ENCODE data around the gene CYP4A22. TPM values are rescaled to one million over a fixed set of nuclear protein-coding genes. Genes with fewer than 3 reads are reported as not detected.

The CYP4A22 gene
- polyA plus RNA-seq, 1 of the 3 experiments (the other 2 are of a cell fraction): not detected

DNA sequence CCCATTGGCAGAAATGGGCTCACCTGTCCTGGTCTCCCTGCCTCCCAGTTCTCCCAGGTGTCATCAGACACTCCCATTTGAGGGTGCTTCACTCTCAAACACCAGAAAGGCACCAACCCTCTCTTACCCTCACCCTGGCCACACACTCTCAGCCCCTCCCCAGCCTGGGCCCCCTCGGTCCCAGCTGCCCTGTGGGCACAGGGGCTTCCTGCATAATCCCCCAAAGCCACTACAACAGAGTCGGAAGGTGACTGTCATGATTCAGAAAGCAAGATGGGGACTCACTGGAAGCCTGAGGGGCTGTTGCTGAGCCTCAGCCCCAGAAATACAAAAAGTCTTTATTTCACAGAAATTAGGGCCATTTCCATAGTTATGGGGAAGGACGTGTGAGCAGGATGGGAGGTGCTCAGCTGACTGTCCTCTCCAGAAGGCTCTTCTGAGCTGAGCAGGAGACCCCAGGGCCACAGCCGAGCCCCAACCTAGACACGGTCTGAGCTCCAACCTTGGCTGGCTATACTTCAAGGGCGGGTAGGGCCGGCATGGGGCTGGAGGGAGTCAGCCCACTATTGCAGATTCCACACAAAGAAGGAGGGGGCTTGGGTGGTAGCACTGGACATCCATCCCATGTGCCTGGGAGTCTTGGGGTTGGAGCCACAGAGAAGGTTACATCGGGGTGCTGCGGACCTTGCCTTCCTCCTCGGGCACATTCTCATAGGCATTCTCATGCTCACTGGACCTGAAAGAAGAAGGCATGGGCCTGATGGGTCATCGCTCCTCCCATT lies 46.3 kb downstream of the CYP4A22 start:
- Histone ChIP-seq H3K4me1 (ENCODE audit: control insufficient read depth in 1 of 2, insufficient read depth in 2 of 2, low read depth in 1 of 2, low read length in 1 of 2) (peaks cover 4 to 14% of the 10 kb centered on the region in 2 experiments; a peak in 1 of 4 replicates), H3K9ac (no peak overlapping the region), H3K9me3 (no peaks in the 10 kb centered on the region), H4K20me1 (ENCODE audit: insufficient read depth) (no peaks in the 10 kb centered on the region), H3K79me2 (ENCODE audit: insufficient read depth) (no peaks in the 10 kb centered on the region), H3K4me3 (ENCODE audit: low read depth in 2 of 2, low read length in 1 of 2) (no peak overlapping the region), H3F3A (replicated peaks; ENCODE audit: insufficient read depth) (peaks cover 4% of the 10 kb centered on the region), H3K36me3 (replicated peaks in 1 of 2; ENCODE audit: control insufficient read depth in 1 of 2, insufficient read depth in 2 of 2, low read length in 1 of 2) (no peaks in the 10 kb centered on the region), H3K27ac (ENCODE audit: low read depth in 2 of 2, low read length in 1 of 2) (no peak overlapping the region), H3K27me3 (ENCODE audit: insufficient read depth) (no peaks in the 10 kb centered on the region), H3K9me2 (no peaks in the 10 kb centered on the region), H3K4me2 (no peak overlapping the region), H2AFZ (ENCODE audit: low read depth) (no peak overlapping the region)
- WGBS (ENCODE audit: low lambda C conversion rate): 52% methylated on average over 6 of the region's 11 CpGs
- ChIA-PET CTCF (interaction anchor here (0.6 to 8.1 kb wide), 7 partner anchors 8 to 249 kb away, joined by 3 to 143 read pairs (median 6); partner anchors contain the start of gene PDZK1IP1), POLR2A (interaction anchor here (0.6 kb wide), 1 partner anchor 10 kb away, joined by 3 read pairs; no protein-coding TSS in a partner anchor)
- TF ChIP-seq FOXJ3 (CRISPR knock-in tag; IDR thresholded peaks at IDR 0.05): no peak
- TF ChIP-seq, protein P1, sequence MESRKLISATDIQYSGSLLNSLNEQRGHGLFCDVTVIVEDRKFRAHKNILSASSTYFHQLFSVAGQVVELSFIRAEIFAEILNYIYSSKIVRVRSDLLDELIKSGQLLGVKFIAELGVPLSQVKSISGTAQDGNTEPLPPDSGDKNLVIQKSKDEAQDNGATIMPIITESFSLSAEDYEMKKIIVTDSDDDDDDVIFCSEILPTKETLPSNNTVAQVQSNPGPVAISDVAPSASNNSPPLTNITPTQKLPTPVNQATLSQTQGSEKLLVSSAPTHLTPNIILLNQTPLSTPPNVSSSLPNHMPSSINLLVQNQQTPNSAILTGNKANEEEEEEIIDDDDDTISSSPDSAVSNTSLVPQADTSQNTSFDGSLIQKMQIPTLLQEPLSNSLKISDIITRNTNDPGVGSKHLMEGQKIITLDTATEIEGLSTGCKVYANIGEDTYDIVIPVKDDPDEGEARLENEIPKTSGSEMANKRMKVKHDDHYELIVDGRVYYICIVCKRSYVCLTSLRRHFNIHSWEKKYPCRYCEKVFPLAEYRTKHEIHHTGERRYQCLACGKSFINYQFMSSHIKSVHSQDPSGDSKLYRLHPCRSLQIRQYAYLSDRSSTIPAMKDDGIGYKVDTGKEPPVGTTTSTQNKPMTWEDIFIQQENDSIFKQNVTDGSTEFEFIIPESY (IDR thresholded peaks at IDR 0.05; ENCODE audit: borderline replicate concordance, low read depth): no peak
- DNase-seq: peak; percentile 4

DNA sequence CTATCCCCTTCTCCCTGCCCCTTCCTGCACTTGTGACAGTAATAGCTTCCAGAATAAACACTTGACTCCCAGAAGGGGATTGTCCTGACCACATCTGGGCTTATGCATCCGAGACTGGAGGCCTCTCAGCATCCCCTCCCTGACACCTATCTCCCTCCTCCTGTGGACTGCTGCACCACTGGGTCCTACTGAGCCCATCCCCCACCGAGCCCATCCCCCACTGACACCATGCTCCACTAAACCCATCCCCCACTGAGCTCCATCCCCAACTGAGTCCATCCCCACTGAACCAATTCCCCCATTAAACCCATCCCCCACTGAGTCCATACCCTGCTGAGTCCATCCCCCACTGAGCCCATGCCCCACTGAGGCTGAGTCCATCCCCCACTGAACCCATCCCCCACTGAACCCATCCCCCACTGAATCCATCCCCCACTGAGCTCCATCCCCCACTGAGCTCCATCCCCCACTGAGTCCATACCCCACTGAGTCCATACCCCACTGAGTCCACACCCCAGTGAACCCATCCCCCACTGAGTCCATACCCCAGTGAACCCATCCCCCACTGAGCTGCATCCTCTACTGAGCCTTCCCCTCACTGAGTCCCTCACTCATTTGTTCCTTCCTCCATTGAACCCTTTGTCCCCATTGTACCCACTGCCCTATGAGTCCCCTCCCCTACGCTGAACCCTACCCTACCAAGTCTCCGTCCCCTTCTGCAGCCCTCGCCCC lies 47.0 kb downstream of the CYP4A22 start:
- no peak overlapping the region for H3K27ac ChIP-seq (ENCODE audit: low read depth in 2 of 2, low read length in 1 of 2)
- no peaks in the 10 kb centered on the region for H3K79me2 ChIP-seq (ENCODE audit: insufficient read depth)
- CTCF ChIA-PET: interaction anchor here (0.6 to 8.1 kb wide), 6 partner anchors 8 to 814 kb away, joined by 3 to 143 read pairs (median 4); partner anchors contain the start of gene PDZK1IP1
- H3K9me2 ChIP-seq: no peaks in the 10 kb centered on the region
- H2AFZ ChIP-seq (ENCODE audit: low read depth): no peak overlapping the region
- H3K27me3 ChIP-seq (ENCODE audit: insufficient read depth): no peaks in the 10 kb centered on the region
- H3K4me3 ChIP-seq (ENCODE audit: low read depth in 2 of 2, low read length in 1 of 2): no peak overlapping the region
- H3K4me2 ChIP-seq: no peak overlapping the region
- peaks cover 3% of the 10 kb centered on the region for H3F3A ChIP-seq (replicated peaks; ENCODE audit: insufficient read depth)
- peaks cover 4 to 10% of the 10 kb centered on the region in 2 experiments; a peak in 1 of 4 replicates for H3K4me1 ChIP-seq (ENCODE audit: control insufficient read depth in 1 of 2, insufficient read depth in 2 of 2, low read depth in 1 of 2, low read length in 1 of 2)
- no peak overlapping the region for H3K9ac ChIP-seq
- H3K36me3 ChIP-seq (replicated peaks in 1 of 2; ENCODE audit: control insufficient read depth in 1 of 2, insufficient read depth in 2 of 2, low read length in 1 of 2): no peaks in the 10 kb centered on the region
- DNase-seq: peak; percentile 33
- POLR2A ChIA-PET: interaction anchor here (0.6 kb wide), 1 partner anchor 10 kb away, joined by 3 read pairs; no protein-coding TSS in a partner anchor
- H3K9me3 ChIP-seq: no peaks in the 10 kb centered on the region
- WGBS (ENCODE audit: low lambda C conversion rate): 53% methylated on average over 5 of the region's 5 CpGs
- H4K20me1 ChIP-seq (ENCODE audit: insufficient read depth): no peaks in the 10 kb centered on the region
- TF ChIP-seq, protein P2, sequence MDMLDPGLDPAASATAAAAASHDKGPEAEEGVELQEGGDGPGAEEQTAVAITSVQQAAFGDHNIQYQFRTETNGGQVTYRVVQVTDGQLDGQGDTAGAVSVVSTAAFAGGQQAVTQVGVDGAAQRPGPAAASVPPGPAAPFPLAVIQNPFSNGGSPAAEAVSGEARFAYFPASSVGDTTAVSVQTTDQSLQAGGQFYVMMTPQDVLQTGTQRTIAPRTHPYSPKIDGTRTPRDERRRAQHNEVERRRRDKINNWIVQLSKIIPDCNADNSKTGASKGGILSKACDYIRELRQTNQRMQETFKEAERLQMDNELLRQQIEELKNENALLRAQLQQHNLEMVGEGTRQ (IDR thresholded peaks at IDR 0.05; ENCODE audit: borderline replicate concordance, low read depth, low read length): no peak
- TF ChIP-seq MXI1 (IDR thresholded peaks at IDR 0.05; ENCODE audit: low read depth, low read length): no peak
- no peak for TF ChIP-seq RAD21 (IDR thresholded peaks at IDR 0.05; ENCODE audit: low read length)
- TF ChIP-seq MEF2A (IDR thresholded peaks at IDR 0.05; ENCODE audit: borderline replicate concordance, low read depth): no peak
- no peak for TF ChIP-seq FOSL2 (IDR thresholded peaks at IDR 0.05; ENCODE audit: borderline replicate concordance, low read depth)
- no peak for TF ChIP-seq TAF1 (IDR thresholded peaks at IDR 0.05; ENCODE audit: borderline replicate concordance, low read depth, low read length)
- TF ChIP-seq, protein P3, sequence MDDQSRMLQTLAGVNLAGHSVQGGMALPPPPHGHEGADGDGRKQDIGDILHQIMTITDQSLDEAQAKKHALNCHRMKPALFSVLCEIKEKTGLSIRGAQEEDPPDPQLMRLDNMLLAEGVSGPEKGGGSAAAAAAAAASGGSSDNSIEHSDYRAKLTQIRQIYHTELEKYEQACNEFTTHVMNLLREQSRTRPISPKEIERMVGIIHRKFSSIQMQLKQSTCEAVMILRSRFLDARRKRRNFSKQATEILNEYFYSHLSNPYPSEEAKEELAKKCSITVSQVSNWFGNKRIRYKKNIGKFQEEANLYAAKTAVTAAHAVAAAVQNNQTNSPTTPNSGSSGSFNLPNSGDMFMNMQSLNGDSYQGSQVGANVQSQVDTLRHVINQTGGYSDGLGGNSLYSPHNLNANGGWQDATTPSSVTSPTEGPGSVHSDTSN (IDR thresholded peaks at IDR 0.05): no peak
- no peak for TF ChIP-seq FOXM1 (IDR thresholded peaks at IDR 0.05; ENCODE audit: low read depth)
- TF ChIP-seq, protein P4, sequence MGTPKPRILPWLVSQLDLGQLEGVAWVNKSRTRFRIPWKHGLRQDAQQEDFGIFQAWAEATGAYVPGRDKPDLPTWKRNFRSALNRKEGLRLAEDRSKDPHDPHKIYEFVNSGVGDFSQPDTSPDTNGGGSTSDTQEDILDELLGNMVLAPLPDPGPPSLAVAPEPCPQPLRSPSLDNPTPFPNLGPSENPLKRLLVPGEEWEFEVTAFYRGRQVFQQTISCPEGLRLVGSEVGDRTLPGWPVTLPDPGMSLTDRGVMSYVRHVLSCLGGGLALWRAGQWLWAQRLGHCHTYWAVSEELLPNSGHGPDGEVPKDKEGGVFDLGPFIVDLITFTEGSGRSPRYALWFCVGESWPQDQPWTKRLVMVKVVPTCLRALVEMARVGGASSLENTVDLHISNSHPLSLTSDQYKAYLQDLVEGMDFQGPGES (IDR thresholded peaks at IDR 0.05; ENCODE audit: low read depth, low read length): no peak
- no peak for TF ChIP-seq ELF1 (IDR thresholded peaks at IDR 0.05)
- no peak for TF ChIP-seq EP300 (IDR thresholded peaks at IDR 0.05; ENCODE audit: borderline replicate concordance in 1 of 2, low read depth in 1 of 2, low read length in 1 of 2)
- TF ChIP-seq TCF12 (IDR thresholded peaks at IDR 0.05): no peak
- no peak for TF ChIP-seq SIN3A (IDR thresholded peaks at IDR 0.05; ENCODE audit: borderline replicate concordance, low read depth, low read length)
- no peak for TF ChIP-seq NFIC (IDR thresholded peaks at IDR 0.05; ENCODE audit: borderline replicate concordance)
- no peak for TF ChIP-seq SMC3 (IDR thresholded peaks at IDR 0.05; ENCODE audit: low read depth, low read length)
- TF ChIP-seq, protein P5, sequence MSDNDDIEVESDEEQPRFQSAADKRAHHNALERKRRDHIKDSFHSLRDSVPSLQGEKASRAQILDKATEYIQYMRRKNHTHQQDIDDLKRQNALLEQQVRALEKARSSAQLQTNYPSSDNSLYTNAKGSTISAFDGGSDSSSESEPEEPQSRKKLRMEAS (IDR thresholded peaks at IDR 0.05; ENCODE audit: low read depth): no peak

All from SK-N-SH (cell line).